NCI-H524 treated with DMSO at 0.1 percent for 48 hours (cell line): ENCODE measurements around the gene LRFN5.

Experiments used
- DNase-seq: peaks from one replicate; lab custom pipeline; 2025; lab: John Stamatoyannopoulos, UW

Gene LRFN5

GRCh38 chr14:41773536-41774279 is 167.0 kb downstream of the LRFN5 start:
- no peak for DNase-seq

- DNase-seq = no peak
These were observed 175.8 kb downstream of the LRFN5 start for GRCh38 chr14:41782511-41782910.

GRCh38 chr14:41783403-41783802 is 176.7 kb downstream of the LRFN5 start:
- DNase-seq = no peak

- peak; percentile 49 for DNase-seq
These were observed 179.0 kb downstream of the LRFN5 start for GRCh38 chr14:41785696-41786095.

GRCh38 chr14:41799817-41800216 is 193.1 kb downstream of the LRFN5 start:
- DNase-seq = no peak

- no peak for DNase-seq
These were observed 199.0 kb downstream of the LRFN5 start for GRCh38 chr14:41805633-41806032.

GRCh38 chr14:41806366-41806975 is 199.8 kb downstream of the LRFN5 start:
- no peak for DNase-seq

- DNase-seq = no peak
These were observed 203.7 kb downstream of the LRFN5 start for GRCh38 chr14:41810362-41810761.

- no peak for DNase-seq
These were observed 210.9 kb downstream of the LRFN5 start for GRCh38 chr14:41817626-41818025.

- no peak for DNase-seq
These were observed 217.8 kb downstream of the LRFN5 start for GRCh38 chr14:41824441-41824840.

GRCh38 chr14:41825622-41826021 is 218.9 kb downstream of the LRFN5 start:
- no peak for DNase-seq

GRCh38 chr14:41830714-41831406 is 224.2 kb downstream of the LRFN5 start:
- DNase-seq = no peak

GRCh38 chr14:41839661-41840060 is 233.0 kb downstream of the LRFN5 start:
- no peak for DNase-seq

- DNase-seq = no peak
These were observed 252.7 kb downstream of the LRFN5 start for GRCh38 chr14:41859336-41859735.

GRCh38 chr14:41860586-41860985 is 253.9 kb downstream of the LRFN5 start:
- no peak for DNase-seq

- DNase-seq = no peak
These were observed 259.2 kb downstream of the LRFN5 start for GRCh38 chr14:41865894-41866293.

- no peak for DNase-seq
These were observed 261.7 kb downstream of the LRFN5 start for GRCh38 chr14:41868396-41868795.

- no peak for DNase-seq
These were observed 266.4 kb downstream of the LRFN5 start for GRCh38 chr14:41872931-41873685.

GRCh38 chr14:41873686-41874317 is 267.1 kb downstream of the LRFN5 start:
- DNase-seq = no peak

GRCh38 chr14:41875116-41875515 is 268.4 kb downstream of the LRFN5 start:
- no peak for DNase-seq

GRCh38 chr14:41878321-41878720 is 271.6 kb downstream of the LRFN5 start:
- DNase-seq = no peak

- DNase-seq = no peak
These were observed 284.9 kb downstream of the LRFN5 start for GRCh38 chr14:41891624-41892023.
